ENCODE data around the gene CAMK1D.

DNA sequence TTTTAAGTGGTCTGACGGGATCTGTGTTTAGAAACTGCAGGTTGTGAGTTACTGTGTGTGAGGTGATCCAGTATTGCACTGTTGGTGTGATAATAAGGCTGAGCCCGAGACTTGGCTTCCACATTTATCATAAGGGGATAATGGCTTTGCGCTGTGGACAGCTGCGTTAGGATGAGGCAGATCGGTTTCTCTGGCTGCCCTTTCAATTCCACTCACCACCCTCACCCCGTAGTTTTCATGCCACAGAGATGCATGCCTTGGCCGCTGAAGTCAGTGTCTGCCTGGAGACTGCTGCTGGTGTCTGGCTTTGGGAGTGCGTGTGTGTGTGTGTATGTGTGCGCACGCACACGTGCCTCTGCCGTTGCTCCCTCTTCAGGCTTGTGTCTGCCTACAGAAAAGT lies 379.1 kb downstream of the CAMK1D start:
- no peak for TF ChIP-seq CTCF (IDR thresholded peaks at IDR 0.05)
- TF ChIP-seq POLR2A (IDR thresholded peaks at IDR 0.05), result no peak
